Activated B cell treated with CpG ODN at 0.5 μM for 24 hours (primary cell): ENCODE results near the gene DIP2C. TPM values are rescaled to one million over a fixed set of nuclear protein-coding genes. Genes with fewer than 3 reads are reported as not detected.

ENCODE experiments used
- ATAC-seq: fragments of 200-7000 bp; cut with Tn5 transposase; one replicate; pipeline ENCODE4 v1.10.0; 2021; ENCODE audit warnings: low read depth, mild to moderate bottlenecking, moderate library complexity
- CTCF ChIA-PET: fragments of 350-600 bp; sonication (Branson Sonifier 250); formaldehyde crosslinking; loops from one replicate; lab custom pipeline; 2021; ENCODE audit warnings: antibody characterized with exemption; lab: Charles Lee
- POLR2A ChIA-PET: fragments of 350-600 bp; sonication (Branson Sonifier 250); formaldehyde crosslinking; loops from one replicate; lab custom pipeline; 2021; ENCODE audit warnings: antibody characterized with exemption; lab: Charles Lee
- DNase-seq: peaks from one replicate; pipeline ENCODE4 v3.0.0; 2022
- H3K27ac Mint-ChIP-seq: one replicate; pipeline ENCODE4 v1.8.0; 2020; ENCODE audit warnings: mixed read lengths
- H3K27me3 Mint-ChIP-seq: one replicate; pipeline ENCODE4 v1.8.0; 2021; ENCODE audit warnings: mixed read lengths
- H3K36me3 Mint-ChIP-seq: one replicate; pipeline ENCODE4 v1.8.0; 2021; ENCODE audit warnings: low read depth, mixed read lengths
- H3K4me1 Mint-ChIP-seq: one replicate; pipeline ENCODE4 v1.8.0; 2021; ENCODE audit warnings: mixed read lengths
- H3K4me3 Mint-ChIP-seq: one replicate; pipeline ENCODE4 v1.8.0; 2020; ENCODE audit warnings: mild to moderate bottlenecking, mixed read lengths
- H3K9me3 Mint-ChIP-seq: one replicate; pipeline ENCODE4 v1.8.0; 2020; ENCODE audit warnings: mixed read lengths
- intact Hi-C: fragments of 100-400 bp; cut with micrococcal nuclease; formaldehyde crosslinking; loops from one replicate; pipeline ENCODE4 v1.15.1; 2024
- total RNA-seq: library from RNA; stranded (reverse); gene quantifications from 2 replicates; pipeline ENCODE4 v1.2.3, GENCODE V29; 2022
- TF ChIP-seq, protein P1 (sequence below): fragments of 200-600 bp; IDR thresholded peaks from one replicate; pipeline ENCODE4 v1.8.0; 2022; ENCODE audit warnings: antibody characterized with exemption, mild to moderate bottlenecking

The DIP2C gene
- total RNA-seq, 1 donor from 2014 or later: 0.49 TPM

DNA sequence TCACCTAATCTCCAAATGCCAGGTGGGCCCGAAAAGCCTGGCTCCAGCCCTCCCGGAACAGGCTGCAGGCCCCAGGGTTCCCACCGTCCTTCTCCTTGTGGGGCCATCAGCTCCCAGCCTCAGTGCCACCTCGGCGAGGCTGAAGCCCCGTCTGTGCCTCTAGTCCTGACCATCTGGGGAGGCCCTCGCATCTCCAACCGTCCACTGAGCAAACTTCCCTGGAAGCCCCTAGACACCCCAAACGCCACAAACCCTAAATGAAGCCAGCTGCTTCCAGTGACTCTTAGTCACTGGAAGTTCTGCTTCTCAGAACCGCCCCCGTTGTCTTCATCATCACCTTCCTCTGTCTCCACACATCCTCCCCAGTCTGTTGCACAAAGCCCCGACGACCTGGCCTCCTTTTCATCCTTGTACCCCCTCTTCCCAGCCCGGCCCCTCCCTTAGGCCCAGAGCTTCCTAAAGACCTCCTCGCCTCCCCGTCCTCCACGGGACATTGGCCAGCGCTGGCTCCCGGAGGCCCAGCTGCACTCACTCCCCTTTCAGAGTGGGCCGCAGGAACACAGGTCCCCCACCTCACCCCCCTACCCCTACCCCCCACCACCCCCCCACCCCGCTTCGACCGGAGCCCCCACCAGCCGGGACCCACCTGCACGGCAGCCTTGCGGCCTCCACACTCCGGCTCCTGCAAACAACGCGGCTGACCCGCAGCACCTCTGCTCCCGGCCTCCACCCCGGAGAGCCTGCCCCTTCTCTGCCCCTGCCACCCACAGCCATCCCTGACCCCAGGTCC lies 1.1 kb upstream of the DIP2C start:
- POLR2A ChIA-PET: no interaction called here
- ATAC-seq: no peak
- Mint-ChIP-seq H3K27me3 (peaks cover 44% of the 10 kb centered on the region), H3K36me3 (no peaks in the 10 kb centered on the region), H3K4me1 (peaks cover 5% of the 10 kb centered on the region), H3K4me3 (no peak overlapping the region), H3K27ac (no peak overlapping the region), H3K9me3 (no peaks in the 10 kb centered on the region)
- TF ChIP-seq, protein P1, sequence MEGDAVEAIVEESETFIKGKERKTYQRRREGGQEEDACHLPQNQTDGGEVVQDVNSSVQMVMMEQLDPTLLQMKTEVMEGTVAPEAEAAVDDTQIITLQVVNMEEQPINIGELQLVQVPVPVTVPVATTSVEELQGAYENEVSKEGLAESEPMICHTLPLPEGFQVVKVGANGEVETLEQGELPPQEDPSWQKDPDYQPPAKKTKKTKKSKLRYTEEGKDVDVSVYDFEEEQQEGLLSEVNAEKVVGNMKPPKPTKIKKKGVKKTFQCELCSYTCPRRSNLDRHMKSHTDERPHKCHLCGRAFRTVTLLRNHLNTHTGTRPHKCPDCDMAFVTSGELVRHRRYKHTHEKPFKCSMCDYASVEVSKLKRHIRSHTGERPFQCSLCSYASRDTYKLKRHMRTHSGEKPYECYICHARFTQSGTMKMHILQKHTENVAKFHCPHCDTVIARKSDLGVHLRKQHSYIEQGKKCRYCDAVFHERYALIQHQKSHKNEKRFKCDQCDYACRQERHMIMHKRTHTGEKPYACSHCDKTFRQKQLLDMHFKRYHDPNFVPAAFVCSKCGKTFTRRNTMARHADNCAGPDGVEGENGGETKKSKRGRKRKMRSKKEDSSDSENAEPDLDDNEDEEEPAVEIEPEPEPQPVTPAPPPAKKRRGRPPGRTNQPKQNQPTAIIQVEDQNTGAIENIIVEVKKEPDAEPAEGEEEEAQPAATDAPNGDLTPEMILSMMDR: no peak
- CTCF ChIA-PET: no interaction called here
- intact Hi-C loops: no loop called here
- no peak for DNase-seq

DNA sequence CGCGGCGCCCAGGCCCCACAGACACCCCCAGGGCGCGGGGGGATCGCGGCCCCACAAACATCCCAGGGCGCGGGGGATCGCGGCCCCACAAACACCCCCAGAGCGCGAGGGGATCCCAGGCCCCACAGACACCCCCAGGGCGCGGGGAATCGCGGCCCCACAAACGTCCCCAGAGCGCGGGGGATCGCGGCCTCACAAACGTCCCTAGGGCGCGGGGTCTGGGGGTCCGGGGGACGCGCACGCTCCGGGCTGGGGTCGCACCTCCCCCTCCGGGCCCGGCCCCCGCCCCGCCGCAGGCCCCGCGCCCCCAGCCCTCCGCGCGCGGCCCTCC lies 382 bp downstream of the DIP2C start:
- Mint-ChIP-seq H3K27ac (no peak overlapping the region), H3K36me3 (no peaks in the 10 kb centered on the region), H3K4me3 (no peak overlapping the region), H3K27me3 (peaks cover 38% of the 10 kb centered on the region), H3K4me1 (peaks cover 5% of the 10 kb centered on the region), H3K9me3 (no peaks in the 10 kb centered on the region)
- no peak for DNase-seq
- no peak for ATAC-seq
- intact Hi-C loops: no loop called here
- TF ChIP-seq, protein P1: no peak
- ChIA-PET POLR2A (no interaction called here), CTCF (no interaction called here)

DNA sequence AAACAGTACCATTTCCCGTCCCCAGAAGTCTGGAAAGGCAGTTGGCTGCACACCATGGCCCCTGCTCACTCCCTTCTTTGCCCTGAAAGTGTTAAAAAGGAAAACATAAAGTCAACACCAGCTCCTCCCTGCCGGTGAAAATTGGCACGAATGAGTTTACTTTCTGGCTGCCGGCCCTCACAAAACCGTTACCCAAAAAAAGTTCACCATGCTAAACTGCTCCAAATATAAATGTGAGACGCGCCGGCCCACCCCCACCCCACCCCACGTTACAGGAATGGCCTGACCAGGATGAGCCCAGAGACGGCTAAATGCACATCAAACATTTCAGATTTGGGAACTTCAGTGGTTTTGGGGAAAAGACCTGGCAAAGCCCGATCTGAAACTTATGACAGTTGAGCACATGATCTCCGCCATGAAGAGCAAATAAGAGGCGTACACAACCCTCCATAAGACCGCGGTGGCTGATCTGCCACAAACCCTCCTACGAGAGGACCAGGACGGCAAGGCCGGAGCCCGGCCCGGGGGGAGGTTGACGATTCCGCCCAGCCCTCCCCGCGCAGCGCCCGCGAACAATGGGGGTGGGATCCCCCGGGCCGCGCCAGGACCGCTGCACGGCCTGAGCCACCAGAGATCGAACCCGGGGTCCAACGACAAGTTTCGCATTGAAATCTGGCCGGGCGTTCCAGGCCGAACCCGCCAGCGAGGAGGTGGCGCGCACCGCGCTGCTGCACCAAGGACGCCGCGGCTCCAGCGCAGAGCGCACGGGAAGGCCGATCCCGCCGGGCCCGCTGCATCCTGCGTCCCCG lies 952 bp downstream of the DIP2C start:
- intact Hi-C loops: no loop called here
- H3K4me1 Mint-ChIP-seq: peaks cover 5% of the 10 kb centered on the region
- H3K4me3 Mint-ChIP-seq: no peak overlapping the region
- CTCF ChIA-PET: no interaction called here
- H3K27me3 Mint-ChIP-seq: peaks cover 38% of the 10 kb centered on the region
- DNase-seq: no peak
- H3K9me3 Mint-ChIP-seq: no peaks in the 10 kb centered on the region
- TF ChIP-seq, protein P1: no peak
- POLR2A ChIA-PET: no interaction called here
- no peak for ATAC-seq
- no peak overlapping the region for H3K27ac Mint-ChIP-seq
- H3K36me3 Mint-ChIP-seq: no peaks in the 10 kb centered on the region

DNA sequence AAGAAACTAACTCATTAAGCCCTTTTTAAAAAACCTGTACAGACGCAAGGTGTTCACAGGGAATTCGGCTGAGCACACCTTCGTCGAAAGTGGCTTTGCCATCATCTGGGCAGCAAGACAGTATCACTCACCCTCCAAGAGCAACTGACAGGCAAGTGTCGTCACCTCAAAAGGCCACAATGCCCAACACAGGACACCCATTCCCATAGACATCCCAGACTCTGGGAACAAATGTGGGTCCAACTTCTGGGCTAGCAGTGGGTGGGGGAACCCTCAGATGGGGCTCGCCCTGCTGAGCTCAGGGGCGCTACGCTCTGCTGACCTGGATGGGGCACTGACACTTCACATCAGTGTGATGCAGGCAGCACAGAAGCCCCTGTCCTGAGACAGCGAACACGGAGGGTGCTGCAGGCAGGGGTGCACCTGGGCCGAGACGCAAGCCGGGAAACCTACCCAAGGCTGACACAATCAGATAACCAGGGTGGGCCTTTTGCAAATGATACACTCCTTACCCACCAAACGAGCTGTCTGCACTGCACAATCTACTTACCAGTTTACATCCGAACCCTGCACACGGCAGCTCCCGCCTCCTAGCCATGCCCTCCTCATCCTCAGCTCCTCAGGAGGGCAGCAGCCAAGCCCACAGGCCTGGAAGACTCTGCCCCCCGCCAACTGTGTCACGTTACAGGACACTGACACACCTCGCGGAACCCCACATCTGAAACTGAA lies 1.7 kb downstream of the DIP2C start:
- no peaks in the 10 kb centered on the region for H3K36me3 Mint-ChIP-seq
- no peaks in the 10 kb centered on the region for H3K9me3 Mint-ChIP-seq
- DNase-seq (no peak), ATAC-seq (no peak)
- H3K27ac Mint-ChIP-seq: no peak overlapping the region
- TF ChIP-seq, protein P1: no peak
- ChIA-PET POLR2A (no interaction called here), CTCF (no interaction called here)
- H3K27me3 Mint-ChIP-seq: peaks cover 43% of the 10 kb centered on the region
- intact Hi-C loops: no loop called here
- no peak overlapping the region for H3K4me3 Mint-ChIP-seq
- peaks cover 5% of the 10 kb centered on the region for H3K4me1 Mint-ChIP-seq
